Upper lobe of left lung (tissue), 4 donors: ENCODE data around the gene SULT2B1.

Experiments
- EP300 ChIP-seq, 4 donors: sonication (generic); formaldehyde crosslinking; IDR thresholded peaks; one replicate each; pipeline ENCODE4 v1.5.1; 2017; ENCODE audit warnings: antibody characterized with exemption in 4 of 4, control low read depth in 2 of 4
- POLR2A ChIP-seq, 4 donors: fragments of 450-650 bp; IDR thresholded peaks; one replicate each; pipeline ENCODE4 v1.5.1; 2016 to 2017; ENCODE audit warnings: antibody characterized with exemption in 4 of 4, mild to moderate bottlenecking in 2 of 4
- TF ChIP-seq, protein P1 (sequence below), 6 experiments: fragments of 450-650 bp in 4 of 6; fragments of 200-600 bp in 2 of 6; sonication (generic) in 2 of 6; IDR thresholded peaks; one replicate each; pipeline ENCODE4 v1.5.1; 2016 to 2019; ENCODE audit warnings: antibody characterized with exemption in 6 of 6

DNA sequence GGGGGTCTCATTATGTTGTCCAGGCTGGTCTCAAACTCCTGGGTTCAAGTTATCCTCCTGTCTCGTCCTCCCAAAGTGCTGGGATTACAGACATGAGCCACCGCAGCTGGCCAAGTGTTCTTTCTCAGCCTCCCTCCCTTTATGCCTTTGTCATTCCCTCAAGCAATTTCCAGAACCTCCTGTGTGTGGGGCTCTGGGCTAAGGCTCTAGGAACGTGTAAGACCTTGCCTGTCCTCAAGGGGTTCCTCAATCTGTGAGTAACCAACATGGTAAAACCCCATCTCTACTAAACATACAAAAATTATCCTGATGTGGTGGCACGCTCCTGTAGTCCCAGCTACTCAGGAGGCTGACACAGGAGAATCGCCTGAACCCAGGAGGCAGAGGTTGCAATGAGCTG, 39.0 kb downstream of the SULT2B1 start:
- TF ChIP-seq, protein P1, sequence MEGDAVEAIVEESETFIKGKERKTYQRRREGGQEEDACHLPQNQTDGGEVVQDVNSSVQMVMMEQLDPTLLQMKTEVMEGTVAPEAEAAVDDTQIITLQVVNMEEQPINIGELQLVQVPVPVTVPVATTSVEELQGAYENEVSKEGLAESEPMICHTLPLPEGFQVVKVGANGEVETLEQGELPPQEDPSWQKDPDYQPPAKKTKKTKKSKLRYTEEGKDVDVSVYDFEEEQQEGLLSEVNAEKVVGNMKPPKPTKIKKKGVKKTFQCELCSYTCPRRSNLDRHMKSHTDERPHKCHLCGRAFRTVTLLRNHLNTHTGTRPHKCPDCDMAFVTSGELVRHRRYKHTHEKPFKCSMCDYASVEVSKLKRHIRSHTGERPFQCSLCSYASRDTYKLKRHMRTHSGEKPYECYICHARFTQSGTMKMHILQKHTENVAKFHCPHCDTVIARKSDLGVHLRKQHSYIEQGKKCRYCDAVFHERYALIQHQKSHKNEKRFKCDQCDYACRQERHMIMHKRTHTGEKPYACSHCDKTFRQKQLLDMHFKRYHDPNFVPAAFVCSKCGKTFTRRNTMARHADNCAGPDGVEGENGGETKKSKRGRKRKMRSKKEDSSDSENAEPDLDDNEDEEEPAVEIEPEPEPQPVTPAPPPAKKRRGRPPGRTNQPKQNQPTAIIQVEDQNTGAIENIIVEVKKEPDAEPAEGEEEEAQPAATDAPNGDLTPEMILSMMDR (IDR thresholded peaks at IDR 0.05) = no peak
- no peak for TF ChIP-seq POLR2A (IDR thresholded peaks at IDR 0.05)
- TF ChIP-seq EP300 (IDR thresholded peaks at IDR 0.05) = no peak
